SW 1271 (cell line): ENCODE results near the gene TSEN54.

Experiments used
- DNase-seq, 2 experiments: peaks; one replicate each; lab custom pipeline; 2025; lab: John Stamatoyannopoulos, UW

The TSEN54 gene

DNA sequence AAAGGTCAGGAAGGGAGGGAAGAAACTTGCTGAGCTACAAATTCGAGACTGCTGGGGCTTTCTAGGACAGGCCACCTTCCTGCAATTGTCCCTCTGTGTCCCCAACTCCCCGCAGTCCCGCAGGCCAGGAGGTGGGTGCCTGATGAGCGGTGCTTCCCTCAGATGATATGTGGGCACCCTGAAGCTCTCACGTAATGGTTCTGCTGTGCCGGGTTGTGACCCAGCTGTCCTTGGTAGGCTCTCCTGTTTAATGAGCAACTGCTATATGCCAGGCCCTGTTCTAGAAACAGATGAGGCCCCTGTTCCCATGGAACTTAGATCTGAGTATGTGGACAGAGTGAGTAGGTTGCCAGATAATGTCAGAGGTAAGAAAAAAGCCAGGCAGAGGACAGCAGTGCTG is 49.3 kb downstream of the TSEN54 start:
- DNase-seq = no peak

- no peak for DNase-seq
Observed at GRCh38 chr17:75566416-75566815, 50.1 kb downstream of the TSEN54 start.

- DNase-seq = no peak
Observed at GRCh38 chr17:75566834-75567233, 50.5 kb downstream of the TSEN54 start.

DNA sequence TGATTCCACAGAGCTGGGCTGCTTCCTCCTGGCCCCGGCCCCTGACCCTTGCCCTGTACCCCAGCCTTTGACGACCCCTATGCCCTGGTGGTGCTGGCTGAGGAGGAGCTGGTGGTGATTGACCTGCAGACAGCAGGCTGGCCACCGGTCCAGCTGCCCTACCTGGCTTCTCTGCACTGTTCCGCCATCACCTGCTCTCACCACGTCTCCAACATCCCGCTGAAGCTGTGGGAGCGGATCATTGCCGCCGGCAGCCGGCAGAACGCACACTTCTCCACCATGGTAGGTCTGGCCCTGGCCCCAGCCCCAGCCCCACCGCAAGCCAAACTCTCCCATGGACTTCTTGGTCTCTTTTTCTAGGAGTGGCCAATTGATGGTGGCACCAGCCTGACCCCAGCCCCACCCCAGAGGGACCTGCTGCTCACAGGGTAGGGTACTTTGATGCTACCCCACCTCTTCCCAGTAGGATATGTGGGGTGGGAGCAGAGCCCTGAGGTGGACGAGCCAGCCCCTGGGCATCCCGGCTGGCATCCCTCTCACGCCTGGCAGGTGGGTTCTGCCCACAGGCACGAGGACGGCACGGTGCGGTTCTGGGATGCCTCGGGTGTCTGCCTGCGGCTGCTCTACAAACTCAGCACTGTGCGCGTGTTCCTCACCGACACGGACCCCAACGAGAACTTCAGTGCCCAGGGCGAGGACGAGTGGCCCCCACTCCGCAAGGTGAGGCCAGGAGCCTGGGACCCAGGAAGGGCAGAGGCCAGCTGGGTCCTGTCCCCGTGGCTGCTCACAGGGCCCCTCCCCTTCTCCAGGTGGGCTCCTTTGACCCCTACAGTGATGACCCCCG is 52.3 kb downstream of the TSEN54 start:
- no peak for DNase-seq

GRCh38 chr17:75570034-75570676 is 53.8 kb downstream of the TSEN54 start:
- no peak for DNase-seq

DNA sequence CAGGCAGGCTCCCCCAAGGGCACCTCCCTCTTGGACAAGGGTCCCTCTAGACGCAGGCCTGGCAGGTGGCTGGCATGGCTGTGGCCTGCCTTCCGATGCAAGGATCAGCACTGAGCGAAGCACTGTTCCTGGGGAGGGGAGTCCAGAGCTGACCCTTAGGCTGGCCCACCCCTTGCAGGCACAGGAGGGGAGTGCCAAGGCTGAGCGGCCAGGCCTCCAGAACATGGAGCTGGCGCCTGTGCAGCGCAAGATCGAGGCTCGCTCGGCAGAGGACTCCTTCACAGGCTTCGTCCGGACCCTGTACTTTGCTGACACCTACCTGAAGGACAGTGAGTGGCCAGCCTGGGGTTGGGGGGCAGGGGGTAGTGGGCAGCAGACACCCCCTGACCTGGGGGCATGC is 54.4 kb downstream of the TSEN54 start:
- DNase-seq = no peak

DNA sequence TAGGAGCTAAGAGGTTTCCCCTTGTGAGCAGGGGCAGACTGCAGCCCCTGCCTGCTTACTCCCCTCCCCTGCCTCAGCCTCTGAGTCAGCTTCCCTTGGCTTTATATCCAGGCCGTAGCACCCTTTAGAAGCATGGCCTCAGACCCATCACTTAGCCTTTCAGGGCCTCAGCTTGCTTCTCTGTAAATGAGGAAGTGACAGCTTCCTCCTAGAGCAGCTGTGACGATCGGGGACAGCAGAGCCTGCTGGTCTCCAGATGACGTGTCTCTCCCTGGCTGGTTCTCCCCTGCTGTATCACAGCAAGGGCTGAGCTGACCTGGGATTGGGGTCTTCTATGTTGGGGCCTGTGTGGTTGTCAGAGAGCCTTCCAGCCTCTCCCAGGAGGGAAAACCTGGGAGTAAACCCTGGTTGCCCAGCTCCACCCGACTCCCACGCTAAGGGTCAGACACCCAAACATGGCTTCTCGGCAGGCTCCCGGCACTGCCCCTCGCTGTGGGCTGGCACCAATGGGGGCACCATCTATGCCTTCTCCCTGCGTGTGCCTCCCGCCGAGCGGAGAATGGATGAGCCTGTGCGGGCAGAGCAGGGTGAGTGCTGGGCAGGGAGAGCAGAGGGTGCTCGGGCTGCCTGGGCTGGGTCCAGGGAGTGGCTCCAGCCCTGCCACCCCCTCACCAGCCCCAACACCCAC is 55.0 kb downstream of the TSEN54 start:
- no peak for DNase-seq

DNA sequence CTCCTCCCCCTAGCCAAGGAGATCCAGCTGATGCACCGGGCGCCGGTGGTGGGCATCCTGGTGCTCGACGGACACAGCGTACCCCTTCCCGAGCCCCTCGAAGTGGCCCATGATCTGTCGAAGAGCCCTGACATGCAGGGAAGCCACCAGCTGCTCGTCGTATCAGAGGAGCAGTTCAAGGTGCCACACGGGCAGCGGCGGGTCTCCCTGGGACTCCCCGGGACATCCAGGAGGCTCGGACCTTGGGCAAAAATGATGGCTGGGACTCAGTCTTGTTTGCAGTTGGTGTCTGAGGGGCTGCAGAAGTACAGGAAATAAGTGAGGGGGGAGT is 55.5 kb downstream of the TSEN54 start:
- no peak for DNase-seq

GRCh38 chr17:75572713-75573539 is 56.6 kb downstream of the TSEN54 start:
- no peak for DNase-seq

- DNase-seq = no peak
Observed at GRCh38 chr17:75573540-75573957, 57.2 kb downstream of the TSEN54 start.

GRCh38 chr17:75573994-75574393 is 57.7 kb downstream of the TSEN54 start:
- DNase-seq = no peak
